GM19023 (cell line): Measurements from ENCODE around the gene PEPD.

ENCODE experiments used
- ATAC-seq: cut with Tn5 transposase; IDR thresholded peaks from one replicate; pipeline ENCODE4 v1.9.1; 2021; ENCODE audit warnings: mild to moderate bottlenecking, moderate library complexity; ENCODE audit not compliant: unreplicated experiment

PEPD gene

DNA sequence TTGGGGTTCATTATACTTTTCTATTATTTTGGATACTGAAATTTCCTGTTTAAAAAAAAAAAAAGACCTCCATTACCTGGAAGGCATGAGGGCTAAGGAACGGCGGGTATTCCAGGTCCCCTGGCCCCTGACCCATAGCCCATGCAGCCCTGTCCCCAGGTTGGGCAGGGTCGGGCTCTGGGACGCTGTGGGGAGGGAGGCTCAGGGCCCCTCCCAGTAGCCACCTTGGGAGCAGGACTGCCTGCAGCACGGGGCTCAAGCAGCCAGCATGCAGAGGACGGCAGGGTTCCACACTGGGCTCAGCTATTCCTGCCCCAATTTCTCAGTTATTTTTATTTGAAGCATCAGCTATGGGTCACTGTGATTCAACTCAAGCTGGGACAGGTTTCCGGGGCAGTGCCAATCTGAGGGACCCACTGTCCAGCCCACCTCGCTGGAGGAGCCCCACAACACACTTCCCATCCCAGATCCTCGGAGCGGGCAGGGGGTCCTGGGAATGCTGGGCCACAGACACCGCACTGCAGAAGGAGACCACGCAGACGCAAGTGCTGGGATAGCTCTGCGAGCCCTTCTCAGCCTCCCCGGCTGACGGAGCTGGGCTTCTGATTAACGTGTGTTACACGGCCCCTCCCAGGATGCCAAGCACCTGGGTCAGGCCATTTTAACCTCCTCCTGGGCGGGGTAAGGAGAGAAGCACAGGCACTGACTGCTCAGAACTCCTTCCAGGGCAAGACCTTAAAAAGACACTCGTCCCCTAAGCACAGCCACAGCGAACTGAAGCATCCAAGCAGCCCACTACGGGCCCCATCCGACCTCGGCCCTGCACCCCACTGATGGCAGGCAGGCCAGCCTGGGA, 60.1 kb downstream of the PEPD start:
- ATAC-seq, result no peak

DNA sequence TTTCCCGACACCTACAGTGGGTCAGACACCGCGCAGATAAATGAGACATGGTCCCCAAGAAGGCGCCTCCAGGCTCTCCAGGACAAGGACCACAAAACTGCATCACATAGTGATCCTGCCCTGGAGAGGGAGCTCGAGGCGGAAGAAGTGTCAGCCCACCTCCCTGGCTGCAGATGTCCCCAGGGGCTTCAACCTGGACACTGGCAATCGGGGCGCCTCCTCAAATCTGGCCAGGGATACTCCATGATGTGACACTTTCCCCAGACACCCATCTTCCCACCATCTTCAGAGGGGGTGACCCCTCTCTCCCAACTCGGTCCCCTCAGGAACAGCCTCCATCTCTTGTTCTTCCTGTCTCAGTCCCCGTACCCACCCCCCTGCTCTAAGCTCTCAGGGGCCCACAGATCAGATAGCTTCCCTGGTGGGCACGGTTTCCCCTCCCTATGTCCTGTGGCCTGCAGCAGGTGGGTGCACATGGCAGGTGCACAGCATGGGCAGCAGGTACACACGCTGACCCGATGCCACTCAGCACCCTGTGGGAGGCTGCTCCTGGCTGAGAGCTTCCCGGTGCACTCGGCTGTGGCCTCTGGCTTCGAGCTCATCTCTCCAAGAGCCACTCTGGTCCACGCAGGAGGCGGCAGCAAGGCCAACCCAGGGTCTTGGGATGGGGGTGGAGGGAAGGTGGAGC, 61.2 kb downstream of the PEPD start:
- no peak for ATAC-seq

DNA sequence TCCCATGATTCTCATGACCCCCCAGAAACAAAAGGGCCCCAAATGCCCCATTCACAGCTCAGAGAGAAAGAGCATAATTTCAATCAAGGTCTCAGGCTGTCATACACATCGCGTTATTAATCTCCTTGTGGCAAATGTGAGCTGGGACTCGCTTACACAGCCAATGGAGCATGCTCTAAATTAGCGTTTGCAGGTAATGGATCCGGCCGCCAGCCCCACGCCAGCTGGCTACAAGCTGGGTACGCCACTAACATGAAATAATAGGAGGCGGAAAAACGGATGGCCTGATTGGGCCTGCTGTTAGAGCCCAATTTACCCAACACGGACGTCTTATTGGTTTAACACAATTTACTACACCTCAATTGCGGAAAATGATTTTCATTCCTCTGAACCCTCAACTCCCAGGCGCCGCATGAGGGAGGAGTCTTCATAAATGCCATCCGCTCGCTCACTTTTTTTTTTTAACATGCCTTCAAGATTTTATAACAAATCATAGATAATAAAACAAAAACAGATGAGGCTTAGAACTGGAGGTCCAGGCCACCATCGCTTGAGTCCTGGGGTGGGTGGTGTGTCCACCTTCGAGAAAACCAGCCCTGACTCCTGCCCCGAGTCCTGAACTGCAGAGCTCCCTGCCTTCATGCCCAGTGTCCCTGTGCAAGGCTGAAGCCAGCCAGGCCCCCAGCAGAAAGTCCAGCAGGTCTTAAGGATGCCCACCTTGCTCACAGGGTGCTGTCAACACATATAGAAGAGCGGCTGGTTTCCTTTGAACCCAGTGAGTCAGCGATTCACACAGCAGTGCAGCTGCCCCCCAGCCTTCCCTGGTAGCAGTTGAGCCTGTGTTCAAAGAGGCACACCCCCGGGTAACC, 62.1 kb downstream of the PEPD start:
- no peak for ATAC-seq

DNA sequence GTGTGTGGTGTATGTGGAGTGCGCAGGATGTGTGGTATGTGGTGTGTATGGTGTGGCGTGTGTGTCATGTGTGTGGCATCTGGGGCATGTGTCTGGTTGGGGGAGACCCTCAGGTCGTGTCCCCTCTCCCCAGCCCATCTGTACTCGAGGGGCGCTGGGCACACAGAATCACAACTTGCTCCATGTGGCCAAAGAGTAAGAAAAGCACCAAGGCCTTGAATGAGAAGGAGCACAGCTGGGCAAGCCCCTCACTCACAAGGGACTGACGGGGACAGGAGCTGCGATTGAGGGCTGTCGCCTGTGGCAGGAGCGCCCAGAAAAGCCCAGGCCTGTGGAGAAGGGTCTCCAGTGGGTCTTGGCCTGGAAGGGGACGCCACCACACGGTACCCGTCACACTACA, 62.8 kb downstream of the PEPD start:
- no peak for ATAC-seq

DNA sequence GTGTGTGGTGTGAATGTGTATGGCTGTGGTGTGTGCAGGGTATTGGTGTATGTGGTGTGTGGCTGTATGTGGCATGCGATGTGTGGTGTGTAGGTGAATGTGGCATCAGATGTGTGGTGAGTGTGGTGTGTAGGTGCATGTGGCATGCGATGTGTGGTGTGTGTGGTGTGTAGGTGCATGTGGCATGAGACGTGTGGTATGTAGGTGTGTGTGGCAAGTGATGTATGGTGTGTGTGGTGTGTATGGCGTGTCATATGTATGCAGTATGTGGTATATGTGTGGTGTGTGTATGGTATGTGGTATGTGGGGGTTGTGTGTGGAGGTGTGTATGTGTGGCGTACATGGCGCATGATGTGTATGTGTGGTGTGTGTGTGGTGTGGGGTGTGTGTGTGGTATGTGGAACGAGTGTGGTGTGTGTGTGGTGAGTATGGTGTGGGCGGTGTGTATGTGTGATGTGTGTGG, 63.4 kb downstream of the PEPD start:
- ATAC-seq, result no peak

DNA sequence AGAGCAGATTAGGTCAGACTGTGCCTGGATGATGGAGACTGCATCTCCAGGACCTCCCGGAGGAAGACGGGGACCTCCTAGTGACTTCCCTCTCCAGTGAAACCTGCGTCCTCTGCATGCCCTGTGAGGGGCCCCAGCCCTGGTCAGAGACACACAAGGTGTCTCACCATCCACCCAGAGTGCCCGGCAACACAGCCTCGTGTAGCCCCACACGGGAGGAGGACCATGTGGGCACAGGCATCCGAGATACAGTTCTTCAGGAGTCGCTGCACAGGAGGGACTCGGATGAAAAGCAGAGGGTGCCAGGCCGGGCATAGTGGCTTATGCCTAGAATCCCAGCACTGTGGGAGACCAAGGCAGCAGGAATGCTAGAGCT, 64.8 kb downstream of the PEPD start:
- ATAC-seq, result no peak

DNA sequence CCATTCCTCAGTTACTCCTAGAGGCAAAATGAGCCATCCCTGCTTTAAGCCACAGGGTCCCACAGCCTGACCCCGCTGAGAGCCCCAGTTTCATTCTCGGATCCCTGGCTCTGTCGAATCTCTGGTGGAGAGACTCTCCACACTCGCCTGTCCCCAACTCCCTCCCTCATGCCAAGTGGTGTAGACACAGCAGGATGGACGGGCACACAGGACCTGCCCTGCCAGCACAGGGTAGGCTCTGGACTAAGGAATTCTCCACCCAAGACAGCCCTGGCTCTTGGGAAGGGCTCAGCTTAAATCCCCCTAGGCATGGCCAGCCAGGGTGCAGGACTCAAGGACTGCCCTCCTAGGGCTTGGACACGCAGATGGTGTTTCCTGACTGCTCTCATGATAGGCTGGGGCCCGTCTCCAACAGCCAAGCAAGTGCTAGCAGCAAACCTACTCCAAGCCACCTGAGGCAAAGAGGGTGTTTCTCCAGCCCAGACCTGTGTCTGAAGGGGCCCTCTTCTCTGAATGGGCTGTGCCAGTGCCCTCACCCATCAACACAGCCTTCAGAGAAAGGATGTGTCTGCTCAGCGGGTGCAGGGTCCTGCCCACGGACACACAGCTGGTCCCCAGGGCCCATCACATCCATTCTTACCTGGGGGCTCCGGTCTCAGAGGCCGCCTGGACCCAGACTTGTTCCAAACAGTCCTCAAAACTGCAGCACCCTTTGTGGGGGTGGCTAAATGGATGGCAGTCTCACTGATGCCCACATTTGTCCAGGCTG, 65.3 kb downstream of the PEPD start:
- ATAC-seq, result no peak

DNA sequence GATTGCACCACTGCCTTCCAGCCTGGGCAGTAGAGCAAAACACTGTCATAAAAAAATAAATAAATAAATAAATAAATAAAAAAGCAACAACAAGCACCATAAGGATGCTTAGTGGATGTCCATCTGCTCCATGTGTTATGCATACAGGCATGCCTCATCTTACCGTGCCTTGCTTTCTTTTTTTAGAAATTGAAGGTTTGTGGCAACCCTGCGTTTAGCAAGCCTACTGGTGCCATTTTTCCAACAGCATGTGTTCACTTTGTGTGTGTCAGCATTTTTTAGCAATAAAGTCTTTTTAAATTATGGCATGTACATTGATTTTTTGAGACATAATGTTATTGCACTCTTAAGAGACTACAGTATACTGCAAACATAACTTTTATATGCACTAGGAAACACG, 68.3 kb downstream of the PEPD start:
- ATAC-seq, result no peak

DNA sequence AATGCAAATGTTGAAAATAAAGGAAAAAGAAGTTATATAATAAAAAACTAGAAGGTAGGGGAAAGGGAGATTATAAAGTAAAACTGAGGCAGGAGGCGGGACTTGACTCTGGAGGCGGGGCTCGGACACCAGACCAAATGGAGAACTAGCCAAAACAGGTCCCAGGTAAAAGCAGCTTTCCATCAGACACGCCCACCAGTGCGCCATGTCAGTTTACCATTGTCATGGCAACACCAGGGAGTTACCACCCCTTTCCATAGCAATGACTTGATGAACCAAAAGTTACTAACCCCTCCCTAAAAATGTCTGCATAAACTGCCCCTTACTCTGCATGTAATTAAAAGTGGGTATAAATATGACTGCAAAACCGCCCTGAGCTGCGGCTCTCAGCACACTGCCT, 70.9 kb downstream of the PEPD start:
- no peak for ATAC-seq

DNA sequence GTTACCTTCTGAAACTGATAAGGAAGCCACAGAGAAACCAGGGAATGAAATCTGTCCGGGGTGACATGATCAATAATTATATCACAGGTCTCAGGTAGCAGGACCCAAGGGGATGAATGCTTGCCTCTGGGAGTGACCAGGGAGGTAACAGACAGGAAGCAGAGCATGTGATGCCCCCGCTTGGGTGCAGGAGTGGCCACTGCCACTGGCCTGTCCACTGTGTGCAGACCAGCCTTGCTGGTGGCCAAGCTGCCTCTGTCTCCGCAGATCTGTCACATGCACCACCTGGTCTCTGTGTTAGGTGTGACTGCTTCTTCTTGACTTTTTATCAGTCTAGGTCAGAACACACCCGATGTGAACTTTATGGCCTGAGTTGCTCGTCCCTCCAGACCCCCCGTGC, 71.8 kb downstream of the PEPD start:
- ATAC-seq, result no peak

DNA sequence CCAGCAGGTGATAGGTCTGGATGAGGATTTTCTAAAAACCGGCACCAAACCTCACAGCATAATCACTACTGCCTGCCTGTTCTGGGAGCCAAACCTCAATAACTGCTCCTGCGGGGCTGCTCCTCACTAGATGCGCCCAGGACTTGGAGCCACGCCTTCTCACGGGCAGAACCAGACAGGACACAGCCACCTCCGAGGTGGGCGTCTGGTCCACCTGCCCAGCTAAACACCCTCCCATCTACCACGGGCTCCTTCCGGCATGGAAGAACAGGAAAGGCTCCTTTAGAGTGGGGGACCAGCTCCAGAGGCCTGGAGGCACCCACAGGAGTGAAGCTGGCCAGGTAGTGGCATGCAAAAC, 73.5 kb downstream of the PEPD start:
- ATAC-seq, result no peak

DNA sequence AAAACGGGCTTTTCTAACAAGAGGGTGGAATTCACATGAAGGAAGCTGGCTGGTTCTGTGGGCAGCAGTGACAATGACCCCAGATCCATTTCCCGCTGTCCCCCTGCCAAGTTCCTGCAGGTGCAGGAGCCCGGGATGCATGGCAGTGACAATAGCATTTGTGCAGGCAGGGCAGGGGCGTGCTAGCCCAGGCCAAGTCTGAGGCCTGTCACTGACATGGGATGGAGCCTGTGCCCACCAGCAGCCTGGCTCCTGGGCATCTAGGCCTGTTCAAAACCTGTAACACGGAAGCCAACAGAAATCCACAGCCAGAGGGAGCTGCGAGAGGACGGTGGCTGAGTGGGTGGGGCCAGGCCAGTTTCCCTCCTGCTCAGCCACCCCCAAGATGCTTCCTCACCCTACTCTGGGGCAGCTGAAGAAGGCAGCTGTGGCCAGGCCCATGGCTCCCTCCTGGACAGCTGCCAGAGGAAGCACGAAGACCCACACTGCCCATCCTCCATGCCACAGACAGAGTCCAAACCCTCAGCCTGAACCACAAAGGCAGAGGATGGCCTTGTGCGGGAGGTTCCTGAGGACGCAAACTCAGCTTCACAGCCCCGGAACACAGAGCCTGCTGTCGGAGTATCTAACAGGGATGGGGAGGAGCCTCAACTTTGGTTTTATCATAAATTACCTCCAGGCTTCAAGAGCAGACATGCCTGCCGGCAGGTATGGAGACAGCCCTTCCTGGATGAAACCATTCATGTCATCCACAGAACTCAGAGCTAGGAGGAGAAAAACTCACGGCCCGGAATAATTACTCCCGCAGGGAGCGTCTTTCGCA, 74.0 kb downstream of the PEPD start:
- ATAC-seq, result no peak

DNA sequence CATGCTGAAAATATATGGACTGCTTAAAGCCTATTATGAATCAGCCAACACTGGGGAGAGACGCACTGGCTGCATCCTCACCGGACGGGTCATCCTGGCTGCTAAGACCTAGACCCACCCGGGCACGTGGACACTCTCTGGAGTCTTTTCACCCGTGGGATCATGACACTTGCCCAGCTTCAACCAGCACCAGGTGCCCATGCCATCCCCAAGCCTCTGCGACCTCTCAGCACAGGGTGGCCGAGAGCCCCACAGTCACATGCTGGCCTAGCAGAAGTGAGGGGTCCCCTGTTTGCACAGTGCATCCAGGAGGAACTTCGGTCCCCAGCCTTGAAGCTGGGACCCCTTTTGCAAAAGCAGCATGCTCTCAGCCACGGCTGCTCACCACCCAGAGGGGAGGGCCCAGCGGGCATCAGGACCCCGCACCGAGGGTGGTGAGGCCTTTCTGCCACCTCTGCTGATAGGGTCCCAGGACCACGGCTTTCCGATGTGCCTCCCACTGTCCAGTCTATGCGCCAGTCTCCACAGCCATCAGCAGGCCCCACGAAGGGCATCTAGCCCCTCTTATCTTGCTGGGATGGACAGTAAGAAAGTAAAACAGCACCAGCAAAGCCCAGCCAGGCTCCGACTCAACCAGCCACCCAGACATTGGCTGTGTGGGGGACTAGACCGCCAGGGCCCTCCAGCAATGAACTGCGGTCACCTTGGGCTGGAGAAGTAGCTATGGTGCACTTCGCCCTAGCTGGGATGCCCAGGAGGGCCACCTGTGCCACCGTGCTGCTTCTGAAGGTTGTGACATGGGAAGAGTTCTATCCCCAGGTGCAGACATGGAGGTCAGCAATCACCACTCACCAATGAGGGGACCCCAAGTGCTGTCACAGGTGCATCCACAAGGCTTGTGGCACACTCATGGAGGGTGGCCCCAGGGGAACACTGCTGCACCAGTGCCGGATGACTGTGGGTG, 75.0 kb downstream of the PEPD start:
- ATAC-seq, result no peak

DNA sequence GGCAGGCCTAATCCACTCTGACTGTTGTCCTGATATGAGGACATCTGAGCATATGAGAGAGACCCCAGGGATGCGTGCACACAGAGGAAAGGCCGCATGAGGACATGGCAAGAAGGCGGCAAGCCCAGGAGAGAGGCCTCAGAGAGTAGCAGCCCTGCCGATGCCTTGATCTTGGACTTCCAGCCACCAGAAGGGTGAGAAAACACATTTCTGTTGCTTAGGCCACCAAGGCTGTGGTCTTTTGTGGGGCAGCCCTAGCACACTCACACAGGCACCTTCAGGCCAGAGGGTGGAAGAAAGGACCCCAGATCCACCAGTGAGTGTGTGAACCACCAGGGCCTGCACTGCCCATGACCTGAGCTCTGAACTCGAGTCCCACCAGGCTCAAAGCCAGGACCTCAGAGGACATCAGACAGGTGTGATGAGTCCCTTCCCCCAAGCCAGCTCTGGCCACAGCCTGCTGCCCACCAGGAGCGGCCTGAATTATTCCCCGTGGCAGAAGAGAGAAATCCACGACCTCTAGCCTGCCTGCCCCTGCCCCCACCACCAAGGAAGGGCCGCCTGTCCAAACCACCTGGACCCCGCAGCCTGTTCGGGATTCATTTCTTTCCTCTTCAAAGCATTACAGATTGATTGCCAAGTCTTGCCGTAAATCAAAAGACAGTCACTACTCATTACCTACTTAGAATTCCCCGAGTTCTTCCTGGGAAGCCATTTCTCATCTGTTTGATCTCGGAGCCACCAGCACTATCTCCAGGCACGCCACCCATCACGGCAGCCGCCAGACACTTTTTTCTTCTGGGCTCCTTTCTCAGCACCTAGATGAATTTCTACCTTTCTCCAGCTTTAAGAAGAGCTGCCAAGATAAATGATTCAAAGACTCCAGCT, 75.9 kb downstream of the PEPD start:
- ATAC-seq, result no peak

DNA sequence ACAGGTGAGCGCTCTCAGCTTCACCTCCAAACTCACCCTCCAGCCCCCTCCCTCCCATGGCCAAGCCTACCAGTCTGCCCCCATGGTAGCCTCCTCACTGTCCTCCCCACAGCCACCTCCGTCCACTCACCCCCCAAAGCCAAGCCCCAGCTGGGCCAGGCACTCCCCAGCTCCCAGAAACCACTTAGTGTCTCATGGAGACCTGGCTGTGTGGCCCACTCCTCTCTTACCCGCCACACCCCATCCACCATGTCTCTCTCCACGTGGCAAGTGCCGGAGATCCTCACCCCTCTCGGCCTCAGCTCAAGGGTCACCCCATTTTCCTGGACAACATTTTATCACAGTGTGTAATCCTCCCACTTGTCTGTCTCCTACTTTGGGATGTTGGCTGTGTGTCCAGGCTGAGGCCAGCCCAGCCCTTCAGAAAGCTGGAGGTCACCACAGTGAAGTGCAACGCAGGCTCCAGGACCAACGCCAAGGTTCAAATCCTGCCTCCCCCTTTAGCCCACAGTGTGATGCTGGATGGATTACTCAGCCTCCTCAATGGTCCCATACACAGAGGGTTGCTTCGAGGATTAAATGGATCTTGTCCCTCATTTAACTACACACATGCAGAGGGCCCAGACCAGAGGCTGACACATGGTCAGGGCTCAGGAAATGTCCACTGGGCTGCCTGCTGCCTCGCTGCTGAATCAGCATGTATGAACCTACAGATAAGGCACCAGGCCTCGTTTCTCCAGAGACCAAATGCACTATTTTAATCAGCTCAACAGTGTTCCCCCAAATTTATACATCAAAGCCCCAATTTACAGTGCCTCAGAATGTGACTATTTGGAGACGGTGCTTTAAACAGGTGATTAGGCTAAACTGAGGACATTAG, 76.8 kb downstream of the PEPD start:
- ATAC-seq, result no peak

DNA sequence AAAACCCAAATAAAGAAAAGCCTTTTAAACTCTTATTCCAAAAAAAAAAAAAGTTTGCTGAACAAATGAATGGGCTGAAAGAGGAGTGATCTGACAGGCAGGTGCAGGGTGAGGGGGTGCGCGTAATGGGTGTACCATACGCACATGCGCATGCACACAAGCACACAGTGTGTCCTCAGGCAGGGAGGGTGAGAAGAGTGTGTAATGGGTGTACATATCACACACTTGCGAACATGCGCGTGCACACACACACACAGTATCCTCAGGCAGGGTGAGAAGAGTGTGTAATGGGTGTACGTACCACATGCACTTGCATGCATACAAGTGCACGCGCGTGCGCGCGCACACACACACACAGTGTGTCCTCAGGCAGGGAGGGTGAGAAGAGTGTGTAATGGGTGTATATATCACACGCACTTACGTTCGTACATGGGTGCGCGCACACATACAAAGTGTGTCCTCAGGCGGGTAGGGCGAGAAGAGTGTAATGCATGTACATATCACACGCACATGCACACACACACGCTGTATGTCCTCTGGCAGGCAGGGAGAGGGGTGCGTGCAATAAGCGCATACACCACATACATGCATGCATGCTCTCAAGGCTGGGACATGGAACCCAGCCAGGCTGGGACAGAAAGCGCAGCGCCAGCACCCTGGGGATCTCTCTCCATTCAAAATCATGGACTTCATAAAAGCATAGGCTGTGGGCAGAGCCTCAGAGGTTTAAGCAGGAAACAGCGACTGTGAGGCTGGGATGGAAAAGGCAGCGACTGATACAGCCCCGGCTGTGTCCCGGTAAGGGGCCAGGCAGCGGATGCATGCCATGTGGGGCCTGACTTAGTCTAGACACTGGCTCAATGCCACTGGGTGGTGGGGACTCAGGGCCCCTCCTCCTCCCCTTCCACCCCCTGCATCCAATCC, 77.7 kb downstream of the PEPD start:
- ATAC-seq, result no peak
